SU-DHL-6 (cell line): Measurements from ENCODE around the gene CELF3.

Experiments
- EZH2phosphoT487 ChIP-seq: fragments of 200-600 bp; sonication (generic), shearing (Covaris generic); conservative IDR thresholded peaks from 2 replicates; pipeline ENCODE4 v1.6.1; 2018; ENCODE audit warnings: mild to moderate bottlenecking, antibody characterized with exemption, low read length, moderate library complexity, mixed read lengths
- TF ChIP-seq, protein P1 (sequence below): fragments of 200-600 bp; sonication (generic); IDR thresholded peaks from one replicate; pipeline ENCODE4 v1.5.1; 2017; ENCODE audit warnings: antibody characterized with exemption, mild to moderate bottlenecking, low read length, moderate library complexity; ENCODE audit not compliant: insufficient read depth, poor library complexity, severe bottlenecking

DNA sequence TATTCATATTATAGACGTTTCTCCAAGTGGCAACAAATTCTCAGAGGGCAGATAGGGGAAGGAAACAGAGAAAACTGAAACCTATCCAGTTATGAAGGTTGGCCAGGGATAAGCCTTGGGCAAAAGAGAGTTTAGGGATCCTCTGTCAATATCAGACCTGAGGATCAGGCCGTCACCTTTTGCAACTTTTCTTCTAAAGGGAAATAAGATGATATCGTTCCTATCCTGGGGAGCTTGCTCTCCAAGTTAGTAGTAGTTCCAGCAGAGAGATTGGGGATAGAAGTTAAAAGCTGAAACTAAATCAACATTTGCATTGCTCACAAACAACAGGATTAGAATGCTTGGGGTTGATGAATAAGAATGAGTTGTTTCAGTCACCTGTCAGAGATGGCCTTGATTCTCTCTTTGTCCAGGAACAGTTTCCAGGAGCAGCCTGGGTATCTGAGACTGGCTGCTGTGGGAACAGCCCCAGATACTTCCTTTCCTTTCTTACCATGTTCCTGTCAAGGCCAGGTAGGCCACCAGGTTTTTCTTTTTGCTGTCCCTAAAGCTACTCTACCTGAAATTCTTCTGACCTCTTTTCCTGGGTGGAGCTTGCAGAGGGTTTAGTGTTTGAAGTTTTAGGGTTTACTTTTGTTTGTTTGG, 7.2 kb upstream of the CELF3 start:
- TF ChIP-seq, protein P1, sequence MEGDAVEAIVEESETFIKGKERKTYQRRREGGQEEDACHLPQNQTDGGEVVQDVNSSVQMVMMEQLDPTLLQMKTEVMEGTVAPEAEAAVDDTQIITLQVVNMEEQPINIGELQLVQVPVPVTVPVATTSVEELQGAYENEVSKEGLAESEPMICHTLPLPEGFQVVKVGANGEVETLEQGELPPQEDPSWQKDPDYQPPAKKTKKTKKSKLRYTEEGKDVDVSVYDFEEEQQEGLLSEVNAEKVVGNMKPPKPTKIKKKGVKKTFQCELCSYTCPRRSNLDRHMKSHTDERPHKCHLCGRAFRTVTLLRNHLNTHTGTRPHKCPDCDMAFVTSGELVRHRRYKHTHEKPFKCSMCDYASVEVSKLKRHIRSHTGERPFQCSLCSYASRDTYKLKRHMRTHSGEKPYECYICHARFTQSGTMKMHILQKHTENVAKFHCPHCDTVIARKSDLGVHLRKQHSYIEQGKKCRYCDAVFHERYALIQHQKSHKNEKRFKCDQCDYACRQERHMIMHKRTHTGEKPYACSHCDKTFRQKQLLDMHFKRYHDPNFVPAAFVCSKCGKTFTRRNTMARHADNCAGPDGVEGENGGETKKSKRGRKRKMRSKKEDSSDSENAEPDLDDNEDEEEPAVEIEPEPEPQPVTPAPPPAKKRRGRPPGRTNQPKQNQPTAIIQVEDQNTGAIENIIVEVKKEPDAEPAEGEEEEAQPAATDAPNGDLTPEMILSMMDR = no peak
- no peak for TF ChIP-seq EZH2phosphoT487
